GM18498 (cell line): Measurements from ENCODE around the gene OLFML3.
"Not testable (repeated sequence)": the region's sequence is repeated elsewhere in the genome, so short reads cannot be mapped to it uniquely, and the experiment has no call there.

Experiments
- ATAC-seq: cut with Tn5 transposase; IDR thresholded peaks from one replicate; pipeline ENCODE4 v1.9.1; 2021; ENCODE audit warnings: mild to moderate bottlenecking, moderate library complexity; ENCODE audit not compliant: unreplicated experiment

Gene OLFML3

DNA sequence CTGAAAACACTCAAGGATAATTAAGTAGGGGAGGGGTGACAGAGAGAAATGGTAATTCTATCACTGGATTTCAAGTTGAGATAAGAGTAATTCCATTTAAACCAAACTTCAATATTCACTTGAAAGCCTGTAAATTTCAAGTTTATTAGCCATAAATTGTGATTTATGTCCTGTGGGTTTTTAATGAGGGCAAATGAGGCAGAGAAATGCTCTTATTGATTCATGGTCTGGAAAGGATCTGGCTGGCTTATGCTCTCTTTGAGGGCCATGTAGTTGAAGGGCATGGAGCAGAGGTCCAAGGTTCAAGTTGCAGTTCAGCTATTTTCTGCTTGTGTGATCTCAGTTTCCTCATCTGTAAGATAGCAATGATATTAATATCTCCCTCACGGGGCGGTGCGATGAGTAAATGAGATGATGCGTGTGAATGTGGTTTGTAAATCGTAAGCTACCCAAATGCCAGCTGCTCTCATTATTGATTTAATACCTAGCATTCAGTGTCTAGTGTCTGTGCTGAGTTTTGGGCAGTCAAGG lies 12.3 kb downstream of the OLFML3 start:
- ATAC-seq: no peak

DNA sequence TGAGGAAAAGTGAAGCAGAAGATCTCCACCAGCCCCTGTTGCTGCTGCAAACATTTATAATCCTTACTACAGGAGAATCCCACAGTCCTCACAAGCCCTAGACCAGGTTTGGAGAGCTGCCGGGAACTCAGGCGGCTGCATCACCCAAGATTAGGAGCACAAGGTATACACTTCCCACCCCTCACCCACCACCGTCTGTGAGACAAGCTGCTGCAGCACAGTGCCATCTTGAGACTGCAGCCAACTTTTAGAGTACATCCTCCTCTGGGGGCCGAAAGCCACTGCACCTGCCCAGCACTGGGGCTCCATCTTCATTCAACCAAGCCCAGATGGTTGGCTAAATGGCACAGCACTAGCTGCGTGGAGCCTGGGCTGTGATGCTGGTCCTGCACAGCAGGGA lies 13.8 kb downstream of the OLFML3 start:
- no peak for ATAC-seq

DNA sequence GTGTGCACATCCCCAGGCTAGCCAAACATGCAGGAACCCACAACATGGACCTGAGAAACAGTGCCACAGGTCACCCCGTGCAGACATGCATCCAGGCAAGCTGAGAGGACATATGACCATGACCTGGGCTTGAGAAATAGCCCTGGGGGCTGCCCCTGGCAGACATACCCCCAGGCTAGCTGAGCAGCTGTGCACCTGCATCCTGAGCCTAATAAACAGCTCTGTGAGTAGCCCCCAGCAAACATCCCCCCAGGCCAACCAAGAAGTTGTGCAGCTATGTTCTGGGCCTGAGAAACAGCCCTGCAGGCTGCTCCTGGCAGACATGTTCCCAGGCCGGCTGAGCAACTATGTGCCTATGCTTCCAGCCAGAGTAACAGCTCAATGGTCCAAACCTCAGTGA lies 14.5 kb downstream of the OLFML3 start:
- ATAC-seq: no peak

DNA sequence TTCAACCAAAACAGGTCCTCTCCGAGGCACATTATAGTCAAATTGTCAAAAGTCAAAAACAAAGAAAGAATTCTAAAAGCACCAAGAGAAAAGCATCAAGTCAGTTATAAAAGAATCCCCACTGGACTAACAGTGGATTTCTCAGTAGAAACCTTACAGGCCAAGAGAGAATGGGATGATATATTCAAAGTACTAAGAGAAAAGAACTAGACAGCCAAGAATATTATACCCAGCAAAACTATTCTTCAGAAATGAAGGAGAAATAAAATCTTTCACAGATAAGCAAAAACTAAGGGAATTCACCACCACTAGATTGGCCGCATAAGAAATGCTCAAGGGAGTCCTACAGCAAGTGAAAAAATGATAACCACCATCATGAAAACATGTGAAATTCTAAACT lies 16.1 kb downstream of the OLFML3 start:
- no peak for ATAC-seq

DNA sequence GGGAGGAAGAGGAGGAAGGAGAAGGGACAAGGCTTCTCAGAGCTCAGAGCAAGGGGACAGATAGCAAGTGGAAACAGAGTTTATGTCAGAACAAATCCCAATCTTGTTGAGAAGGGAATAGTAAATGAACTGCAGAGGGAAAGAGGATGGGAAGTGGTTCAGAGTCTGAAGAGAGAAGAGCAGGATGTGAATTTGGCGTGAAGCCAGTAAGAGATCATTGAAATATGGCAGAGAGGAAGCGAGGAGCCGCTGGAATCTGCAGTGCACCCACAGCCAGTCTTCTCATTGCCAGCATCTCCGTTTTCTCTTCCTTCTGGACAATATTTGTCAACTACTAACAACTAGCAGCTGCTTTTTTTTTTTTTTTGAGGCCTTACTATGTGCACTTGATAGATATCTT lies 19.1 kb downstream of the OLFML3 start:
- no peak for ATAC-seq

DNA sequence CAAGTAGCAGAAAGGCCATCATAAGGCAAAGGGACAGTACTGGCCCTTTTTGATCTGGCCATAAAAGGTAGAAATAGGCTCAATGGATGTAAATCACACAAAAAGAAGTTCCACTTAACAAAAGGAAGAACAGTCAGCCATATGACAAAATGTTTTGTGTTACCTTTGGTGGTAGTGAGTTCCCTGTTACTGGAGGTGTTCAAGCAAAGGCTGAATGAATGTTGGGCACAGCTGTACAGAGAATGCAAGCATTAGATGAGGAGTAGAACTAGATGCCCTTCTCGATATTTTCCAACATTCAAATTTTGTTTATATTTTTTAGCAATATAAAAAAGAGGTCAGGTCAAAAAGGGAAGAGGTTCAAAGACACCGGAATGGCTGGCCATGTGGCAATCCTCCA lies 20.0 kb downstream of the OLFML3 start:
- no peak for ATAC-seq

DNA sequence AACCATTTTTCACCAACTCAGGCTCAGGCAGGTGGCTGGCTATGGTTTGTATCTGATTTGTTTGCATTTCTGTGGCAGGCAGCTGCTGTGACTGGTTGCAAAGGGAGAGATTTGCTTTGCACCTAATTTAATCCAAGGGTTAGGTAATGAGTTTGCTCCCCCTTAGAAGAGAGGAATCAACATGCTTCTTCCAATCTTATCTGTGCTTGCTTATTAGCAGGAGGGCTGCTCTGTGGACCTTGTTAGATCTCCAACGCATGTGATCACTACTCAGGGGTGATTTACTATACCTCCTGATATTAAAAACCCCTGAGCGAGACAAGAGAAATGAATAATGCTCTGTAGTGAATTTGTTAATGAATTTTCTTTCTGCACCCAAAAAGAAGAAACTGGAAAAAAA lies 20.5 kb downstream of the OLFML3 start:
- no peak for ATAC-seq

DNA sequence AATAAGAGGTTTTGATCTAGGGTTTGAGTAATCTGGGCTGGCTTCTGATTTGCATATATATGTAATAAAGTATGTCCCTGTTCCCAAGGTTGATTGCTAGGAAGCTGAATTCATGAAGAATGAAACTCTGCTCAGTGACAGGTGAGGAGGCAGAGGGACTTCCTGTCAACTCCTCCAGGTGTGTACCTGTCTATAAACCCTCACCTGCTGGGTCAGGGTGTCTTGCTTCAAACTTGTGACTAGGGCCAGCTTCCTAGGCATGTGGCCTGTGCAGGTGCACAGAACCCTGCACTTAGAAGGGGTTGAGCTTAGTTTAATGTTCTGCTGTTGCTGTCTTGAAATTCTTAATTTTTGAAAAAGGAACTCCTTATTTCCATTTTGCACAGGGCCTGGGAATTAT lies 21.1 kb downstream of the OLFML3 start:
- no peak for ATAC-seq

DNA sequence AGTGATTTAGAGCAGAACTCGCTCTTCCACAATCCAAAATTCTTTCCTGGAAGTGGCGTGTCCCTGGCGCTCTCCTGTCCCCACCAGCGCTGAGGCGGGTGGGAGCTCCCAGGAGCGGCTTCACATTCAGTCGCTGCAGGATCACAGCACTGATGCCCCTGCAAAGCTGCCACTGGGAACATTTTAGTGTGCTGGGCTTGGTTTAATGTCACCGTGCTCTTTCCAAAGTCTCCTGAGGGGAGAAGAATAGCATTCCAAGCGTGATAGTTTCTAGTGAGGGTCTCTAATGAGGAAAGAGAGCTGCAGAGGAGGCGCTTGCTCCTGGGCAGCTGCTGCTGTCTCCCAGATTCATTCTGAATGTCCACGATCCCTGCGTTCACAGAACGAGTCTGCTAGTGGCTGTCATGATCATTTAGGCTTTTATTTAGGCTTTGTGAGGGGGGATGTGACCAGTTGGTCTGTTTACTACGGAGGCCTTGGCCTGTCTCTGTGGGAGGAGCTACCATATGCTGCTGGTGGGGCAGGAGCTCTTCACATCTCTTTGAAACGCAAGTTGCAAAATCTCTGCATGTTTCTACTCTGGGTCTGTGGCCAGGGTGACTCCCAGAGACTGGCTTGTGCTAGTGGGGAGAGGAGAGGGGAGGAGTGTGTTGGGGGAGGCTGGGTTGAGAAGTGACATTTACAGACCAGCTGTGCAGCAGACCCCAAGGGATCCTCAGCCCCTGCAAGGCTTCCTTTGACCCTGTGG lies 23.4 kb downstream of the OLFML3 start:
- no peak for ATAC-seq

DNA sequence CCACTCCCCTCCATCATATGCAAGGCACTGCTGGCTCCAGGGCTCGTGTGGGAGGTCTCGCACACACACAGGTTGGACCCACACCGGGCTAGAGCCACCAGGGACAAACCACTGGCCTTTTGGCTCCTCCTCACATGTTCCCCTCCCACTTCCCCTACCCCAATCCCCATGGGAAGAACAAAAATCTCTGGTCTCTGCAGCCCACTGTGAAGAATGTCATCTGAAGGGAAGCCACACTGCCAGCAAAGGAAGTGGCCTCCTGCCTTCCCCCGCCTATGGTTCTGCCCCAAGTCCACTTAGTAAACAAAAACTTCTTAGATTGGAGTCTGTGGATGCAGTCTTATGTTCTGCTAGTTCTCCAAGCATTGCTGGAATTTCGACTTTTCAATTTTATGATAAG lies 24.2 kb downstream of the OLFML3 start:
- ATAC-seq: no peak

DNA sequence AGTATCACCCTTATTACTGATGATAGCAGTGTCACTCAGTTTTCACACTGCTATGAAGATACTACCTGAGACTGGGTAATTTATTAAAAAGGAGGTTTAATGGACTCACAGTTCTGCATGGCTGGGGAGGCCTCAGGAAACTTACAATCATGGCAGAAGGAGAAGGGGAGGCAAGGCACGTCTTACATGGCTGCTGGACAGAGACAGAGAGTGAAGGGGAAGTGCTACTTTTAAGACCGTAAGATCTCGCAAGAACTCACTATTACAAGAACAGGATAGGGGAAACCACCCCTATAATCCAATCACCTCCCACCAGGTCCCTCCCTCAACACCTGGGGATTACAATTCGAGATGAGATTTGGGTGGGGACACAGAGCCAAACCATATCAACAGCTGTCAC lies 27.6 kb downstream of the OLFML3 start:
- ATAC-seq: not testable (repeated sequence)

DNA sequence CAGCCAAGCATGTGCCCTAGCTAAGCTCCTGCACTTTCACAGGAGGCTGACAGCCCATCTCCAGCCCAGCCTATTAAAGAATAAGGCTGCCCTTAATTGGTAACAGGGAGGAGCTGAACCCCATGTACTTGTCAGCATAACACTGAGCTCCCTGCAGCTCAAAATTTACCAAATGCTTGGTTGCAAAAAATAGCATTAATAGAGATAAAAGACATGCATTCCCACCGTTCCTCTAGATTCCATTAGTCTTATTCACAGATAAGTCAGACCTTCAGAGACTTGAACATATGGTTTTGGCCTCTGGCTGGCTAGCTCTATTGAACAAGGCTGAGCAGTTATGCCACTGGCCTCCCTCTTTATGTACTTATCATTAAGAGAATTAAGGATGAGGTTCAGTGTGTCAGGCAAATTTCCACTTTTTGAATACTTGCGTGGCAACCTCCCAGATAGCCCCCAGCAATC lies 29.2 kb downstream of the OLFML3 start:
- ATAC-seq: no peak

DNA sequence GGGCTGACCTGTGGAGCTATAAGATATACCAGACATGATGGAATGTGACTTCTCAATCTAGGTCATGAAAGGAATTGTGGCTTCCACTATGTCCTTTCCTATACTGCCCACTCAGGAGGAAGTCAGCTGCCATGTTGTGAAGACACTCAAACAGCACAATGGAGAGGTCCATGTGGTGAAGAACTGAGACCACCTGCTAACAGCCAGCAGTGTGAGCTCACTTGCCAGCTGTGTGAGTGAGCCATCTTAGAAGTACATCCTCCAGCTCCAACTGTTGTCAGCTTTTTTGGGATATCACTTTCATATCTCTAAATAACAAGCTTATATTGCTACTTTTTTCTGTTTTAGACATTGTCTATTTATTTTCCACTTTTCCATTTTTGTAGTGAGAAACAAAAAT lies 29.7 kb downstream of the OLFML3 start:
- no peak for ATAC-seq

DNA sequence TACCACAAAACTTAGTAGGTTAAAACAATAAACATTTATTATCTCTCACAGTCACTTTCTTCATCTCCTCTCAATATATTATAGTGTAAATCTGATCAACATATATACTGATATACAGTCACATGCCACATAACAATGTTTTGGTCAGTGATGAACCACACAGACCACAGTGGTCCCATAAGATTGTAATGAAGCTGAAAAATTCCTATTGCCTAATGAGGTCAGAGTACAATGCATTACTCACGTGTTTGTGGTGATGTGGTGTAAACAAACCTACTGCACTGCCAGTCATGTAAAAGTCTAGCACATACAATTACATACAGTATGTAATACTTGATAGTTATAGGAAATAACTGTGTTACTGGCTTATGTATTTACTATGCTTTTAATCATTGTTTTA lies 30.1 kb downstream of the OLFML3 start:
- ATAC-seq: no peak

DNA sequence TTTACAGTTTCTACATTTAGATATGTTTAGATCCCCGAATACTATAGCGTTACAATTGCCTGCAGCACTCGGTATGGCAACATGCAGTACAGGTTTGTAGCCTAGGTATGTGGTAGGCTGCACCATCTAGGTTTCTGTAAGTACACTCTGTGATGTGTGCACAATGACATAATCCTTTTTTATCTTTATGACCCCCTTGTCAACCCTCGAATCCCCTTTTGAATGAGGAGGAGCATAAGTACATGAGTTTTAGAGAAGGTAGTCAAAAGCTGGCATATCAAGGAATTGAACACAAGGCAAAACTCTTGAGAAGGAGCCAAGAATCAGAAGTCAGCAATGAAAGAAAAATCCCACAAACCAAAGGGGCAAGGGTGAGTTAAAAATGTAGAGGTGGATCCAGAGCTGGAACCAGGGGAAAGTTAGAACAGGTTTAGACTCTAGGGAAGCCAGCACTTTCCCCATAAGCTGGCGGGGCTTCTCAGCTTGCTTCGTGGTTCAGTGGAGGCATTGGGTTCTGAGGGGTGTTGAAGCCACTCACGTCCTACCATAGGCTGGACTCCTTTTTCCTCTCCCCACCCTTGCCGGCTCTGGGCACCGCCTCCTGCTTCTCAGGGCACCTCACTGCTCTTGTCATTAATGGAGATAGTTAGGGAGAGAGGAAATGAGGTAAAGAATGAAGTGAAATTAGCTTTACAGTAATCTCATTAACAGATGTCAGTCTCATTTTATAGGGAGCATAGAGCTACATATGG lies 31.3 kb downstream of the OLFML3 start:
- no peak for ATAC-seq

DNA sequence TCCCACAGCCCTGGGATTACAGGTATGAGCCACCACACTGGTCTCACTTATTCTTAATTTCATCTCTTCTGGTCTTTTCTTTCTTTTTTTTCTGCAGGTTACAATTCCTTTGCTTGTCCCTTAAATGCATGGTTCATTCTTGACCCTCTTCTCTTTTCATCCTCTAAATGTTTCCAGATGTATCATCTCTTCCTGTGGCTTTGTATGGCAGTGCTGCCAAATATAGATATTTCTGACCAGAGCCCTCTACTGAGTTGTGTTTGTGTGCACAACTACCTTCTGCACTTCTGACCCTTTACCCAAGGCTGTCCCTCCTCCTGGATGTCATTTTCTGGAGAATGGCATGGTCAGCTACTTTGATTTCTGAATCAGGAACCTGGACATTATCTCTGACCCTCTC lies 32.5 kb downstream of the OLFML3 start:
- no peak for ATAC-seq

DNA sequence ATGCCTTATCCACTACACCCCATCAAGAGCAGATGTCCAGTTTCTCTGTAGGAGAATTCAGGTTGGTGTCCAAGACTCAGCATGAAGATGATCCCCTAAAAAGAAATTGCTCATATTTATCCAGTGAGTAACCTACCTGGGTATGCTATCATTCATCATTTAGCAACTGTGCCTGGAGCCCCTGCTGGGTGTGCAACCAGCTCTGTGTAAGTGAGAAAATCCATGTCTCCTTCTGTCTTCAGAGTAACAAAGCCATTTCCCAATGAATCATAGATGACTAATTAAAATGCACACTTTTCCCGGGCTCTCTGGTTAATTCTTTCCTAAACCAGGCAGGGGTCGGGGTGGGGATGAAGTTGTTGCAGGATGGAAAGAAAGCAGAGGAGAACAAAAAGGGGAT lies 35.8 kb downstream of the OLFML3 start:
- ATAC-seq: no peak

DNA sequence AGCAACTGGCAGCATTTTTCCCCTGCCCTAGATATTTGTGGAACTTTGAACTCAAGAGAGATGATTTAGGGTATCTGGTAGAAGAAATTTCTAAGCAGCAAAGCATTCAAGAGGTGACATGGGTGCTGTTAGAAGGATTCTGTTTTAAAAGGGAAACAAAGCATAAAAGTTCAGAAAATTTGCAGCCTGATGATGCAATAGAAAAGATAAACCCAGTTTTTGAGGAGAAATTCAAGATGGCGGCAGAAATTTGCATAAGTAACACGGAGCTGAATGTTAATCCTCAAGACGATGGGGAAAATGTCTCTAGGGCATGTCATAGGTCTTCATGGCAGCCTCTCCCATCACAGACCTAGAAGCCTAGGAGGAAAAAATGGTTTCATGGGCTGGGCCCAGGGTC lies 40.5 kb downstream of the OLFML3 start:
- not testable (repeated sequence) for ATAC-seq

DNA sequence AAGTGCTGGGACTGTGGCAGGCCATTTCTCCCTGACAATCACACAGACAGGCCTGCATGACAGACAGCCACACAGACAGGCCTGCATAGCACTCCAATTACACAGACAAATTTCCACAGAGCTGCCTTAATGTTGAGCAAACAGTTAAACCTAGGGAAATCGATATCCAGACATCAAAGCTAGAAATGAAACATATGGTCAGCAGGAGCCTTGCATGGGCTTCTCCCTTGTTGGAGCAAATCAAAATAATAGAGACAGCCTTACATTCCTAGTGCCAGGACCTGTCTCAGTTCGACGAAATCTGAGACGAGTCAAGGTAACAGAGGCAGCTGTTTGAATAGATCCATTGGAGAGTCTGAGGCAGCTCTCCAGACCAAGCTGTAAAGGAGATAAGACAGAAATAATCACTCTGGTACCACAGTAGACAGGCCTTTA lies 42.4 kb downstream of the OLFML3 start:
- no peak for ATAC-seq

DNA sequence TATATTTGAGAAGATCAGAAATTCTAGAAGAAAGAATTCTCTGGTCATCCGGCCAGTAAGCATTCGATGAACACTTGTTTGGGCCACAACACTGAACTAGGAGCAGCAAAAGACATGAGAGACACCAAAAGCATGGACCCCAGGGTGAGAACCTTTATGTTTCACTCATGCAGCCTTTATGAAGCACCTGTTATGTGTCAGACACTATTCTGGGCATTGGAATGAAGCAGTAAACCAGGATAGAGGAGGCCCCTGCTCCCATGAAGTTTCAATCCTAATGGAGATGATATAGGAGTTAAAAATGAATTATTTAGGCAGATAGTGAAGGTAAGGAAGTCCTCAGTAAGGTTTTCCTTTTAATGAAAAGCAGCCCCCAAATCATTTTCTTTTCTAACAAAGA lies 43.6 kb downstream of the OLFML3 start:
- ATAC-seq: no peak

DNA sequence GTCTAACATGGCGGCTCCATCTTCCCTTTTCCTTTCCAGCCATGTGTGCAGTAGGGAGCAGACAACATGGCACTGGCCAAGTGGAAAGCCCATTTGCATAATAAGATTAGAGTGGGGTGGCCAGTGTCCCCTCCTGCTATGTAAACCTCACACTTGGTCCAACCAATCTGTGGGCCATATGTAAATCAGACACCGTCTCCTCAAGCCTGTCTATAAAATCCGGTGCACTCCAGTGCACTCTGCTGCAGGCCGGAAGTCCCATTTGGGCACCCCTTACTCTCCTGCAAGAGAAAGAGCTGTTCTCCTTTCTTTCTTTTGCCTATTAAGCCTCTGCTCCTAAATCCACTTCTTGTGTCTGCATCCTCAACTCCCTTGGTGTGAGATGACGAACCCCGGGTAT lies 44.1 kb downstream of the OLFML3 start:
- ATAC-seq: no peak

DNA sequence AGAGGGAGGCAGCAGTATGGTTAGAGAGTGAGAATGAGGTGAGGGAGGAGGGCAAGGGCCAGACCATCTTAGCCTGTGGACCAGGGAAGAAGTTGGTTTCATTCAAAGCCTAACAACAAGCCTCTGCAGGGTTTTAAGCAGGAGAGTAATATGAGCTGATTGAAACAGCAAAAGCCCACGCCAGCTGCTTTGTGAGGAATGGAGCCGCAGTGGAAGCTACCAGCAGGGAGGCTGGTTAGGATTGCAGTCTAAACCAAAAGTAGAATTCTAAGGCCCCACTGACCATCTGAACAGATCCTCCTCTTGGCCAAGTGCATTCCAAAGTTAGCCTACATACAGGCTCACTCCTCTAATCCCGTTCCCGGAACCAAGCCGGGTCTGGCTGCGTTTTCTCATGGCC lies 44.8 kb downstream of the OLFML3 start:
- no peak for ATAC-seq
